Activated CD4-positive, alpha-beta memory T cell treated with anti-CD3 and anti-CD28 coated beads, Interleukin-2, amount 10 ng/mL, durations not matched to agents 7 days and 5 days (primary cell): ENCODE data around the gene ZDHHC8. TPM values are rescaled to one million over a fixed set of nuclear protein-coding genes. Genes with fewer than 3 reads are reported as not detected.

Source experiments
- CTCF ChIA-PET: fragments of 350-600 bp; sonication (Branson Sonifier 250); formaldehyde crosslinking; loops from one replicate; lab custom pipeline; 2021; ENCODE audit warnings: antibody characterized with exemption, inconsistent platforms; lab: Charles Lee
- POLR2A ChIA-PET: fragments of 350-600 bp; sonication (Branson Sonifier 250); formaldehyde crosslinking; loops from one replicate; lab custom pipeline; 2021; ENCODE audit warnings: antibody characterized with exemption; lab: Charles Lee
- DNase-seq: peaks from one replicate; pipeline ENCODE4 v3.0.0-alpha.2; 2020
- H3K27ac Mint-ChIP-seq: one replicate; pipeline ENCODE4 v1.8.0; 2021; ENCODE audit warnings: mild to moderate bottlenecking, mixed read lengths
- H3K27me3 Mint-ChIP-seq: one replicate; pipeline ENCODE4 v1.8.0; 2021; ENCODE audit warnings: mixed read lengths
- H3K36me3 Mint-ChIP-seq: one replicate; pipeline ENCODE4 v1.8.0; 2021; ENCODE audit warnings: low read depth, mixed read lengths
- H3K4me1 Mint-ChIP-seq: one replicate; pipeline ENCODE4 v1.8.0; 2021; ENCODE audit warnings: mixed read lengths
- H3K4me3 Mint-ChIP-seq: one replicate; pipeline ENCODE4 v1.8.0; 2021; ENCODE audit warnings: mild to moderate bottlenecking, mixed read lengths
- H3K9me3 Mint-ChIP-seq: one replicate; pipeline ENCODE4 v1.8.0; 2021; ENCODE audit warnings: mixed read lengths
- total RNA-seq, 2 experiments: library from RNA; stranded (reverse); gene quantifications; one replicate each; pipeline ENCODE4 v1.2.3, GENCODE V29; 2021

ZDHHC8 gene
- total RNA-seq, 2 experiments from 2014 or later: 44.2 to 48.3 TPM

DNA sequence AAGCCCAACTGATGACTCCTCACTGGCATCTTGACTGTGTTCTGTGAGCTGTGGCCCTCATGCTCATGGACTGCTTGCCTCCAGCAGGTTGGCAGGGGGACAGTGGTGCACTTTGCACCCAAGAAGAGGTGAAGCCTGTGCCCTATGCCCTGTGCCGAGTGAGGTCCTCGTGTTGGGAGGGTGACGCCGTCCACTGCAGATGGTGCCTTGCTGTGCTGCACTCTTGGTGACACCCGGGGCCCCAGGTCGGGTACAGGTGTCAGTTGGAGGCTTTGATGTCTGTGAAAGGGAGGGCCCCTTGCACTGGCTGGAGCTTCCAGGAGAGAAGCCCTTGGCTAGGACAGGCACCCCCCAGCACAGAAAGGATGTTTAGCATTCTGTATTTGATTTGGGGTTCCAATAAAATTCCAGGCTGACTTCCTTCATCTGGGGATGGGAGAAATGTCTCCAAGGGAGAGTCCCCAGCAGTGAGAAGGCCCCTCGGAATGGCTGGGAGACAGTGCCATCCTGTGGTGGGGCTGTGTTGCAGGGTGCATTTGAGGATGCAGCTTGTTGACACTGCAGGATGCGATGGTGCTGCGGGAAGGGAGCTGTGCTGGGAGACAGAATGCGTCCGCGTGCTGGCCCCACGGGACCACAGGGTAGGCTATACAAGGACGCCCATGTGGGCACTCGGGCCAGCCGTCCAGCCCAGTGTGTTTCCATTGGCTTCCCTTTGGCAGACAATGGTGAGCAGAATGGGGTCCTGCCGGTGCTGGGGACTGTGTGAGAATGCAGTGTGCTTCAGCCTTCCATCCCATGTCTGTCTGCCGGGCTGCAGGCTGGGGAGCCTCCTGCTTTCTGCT is 2.5 kb upstream of the ZDHHC8 start:
- H3K9me3 Mint-ChIP-seq: no peaks in the 10 kb centered on the region
- peaks cover 29% of the 10 kb centered on the region for H3K36me3 Mint-ChIP-seq
- H3K4me3 Mint-ChIP-seq: no peak overlapping the region
- H3K4me1 Mint-ChIP-seq: peaks cover 20% of the 10 kb centered on the region
- ChIA-PET CTCF (interaction anchor here (0.9 to 2.2 kb wide), 3 partner anchors 11 to 155 kb away, joined by 3 to 11 read pairs (median 4); partner anchors contain the start of gene TRMT2A), POLR2A (interaction anchor here (1.1 to 5.7 kb wide), 2 partner anchors 11 to 105 kb away, joined by 3 to 56 read pairs; partner anchors contain the start of genes RANBP1 and TRMT2A)
- peak; percentile 64 for DNase-seq
- peak overlapping the region; percentile 54 for H3K27ac Mint-ChIP-seq
- no peaks in the 10 kb centered on the region for H3K27me3 Mint-ChIP-seq

DNA sequence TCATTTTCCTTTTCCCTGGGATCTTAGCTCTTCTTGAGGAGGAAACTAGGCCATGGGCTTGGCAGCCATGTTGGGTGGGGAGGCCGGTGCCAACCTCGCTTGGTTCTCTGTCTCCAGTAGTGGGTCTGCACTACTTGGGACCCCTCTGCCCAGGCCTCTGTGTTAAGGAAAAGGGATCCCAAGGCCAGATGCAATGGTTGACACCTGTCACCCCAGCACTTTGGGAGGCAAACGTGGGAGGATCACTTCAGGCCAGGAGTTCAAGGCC is 1.9 kb upstream of the ZDHHC8 start:
- Mint-ChIP-seq H3K27ac (no peak overlapping the region), H3K4me1 (peaks cover 20% of the 10 kb centered on the region), H3K36me3 (peaks cover 27% of the 10 kb centered on the region), H3K4me3 (no peak overlapping the region), H3K27me3 (no peaks in the 10 kb centered on the region), H3K9me3 (no peaks in the 10 kb centered on the region)
- CTCF ChIA-PET: interaction anchor here (0.9 to 2.2 kb wide), 3 partner anchors 12 to 156 kb away, joined by 3 to 11 read pairs (median 4); partner anchors contain the start of gene TRMT2A
- POLR2A ChIA-PET: interaction anchor here (1.1 to 5.7 kb wide), 2 partner anchors 12 to 105 kb away, joined by 3 to 56 read pairs; partner anchors contain the start of genes RANBP1 and TRMT2A
- no peak for DNase-seq

DNA sequence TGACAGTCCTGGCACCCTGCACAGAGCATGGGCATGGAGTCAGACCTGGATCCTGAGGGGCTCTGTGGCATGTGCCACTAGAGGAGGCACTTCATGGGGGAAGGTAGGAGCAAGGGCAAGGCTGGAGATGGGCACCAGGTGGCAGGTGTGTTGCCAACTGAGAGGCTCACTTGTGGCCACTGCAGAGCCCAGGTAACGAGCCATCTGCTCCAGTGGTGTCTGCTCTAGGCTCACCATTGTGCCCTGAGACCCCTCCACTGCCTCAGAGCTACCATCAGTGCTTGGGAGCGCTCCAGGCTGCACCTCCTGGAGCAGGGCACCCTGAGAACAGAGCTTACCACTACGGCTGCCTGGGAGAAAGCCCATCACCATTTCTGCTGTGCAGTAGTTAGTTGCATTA is 1.3 kb upstream of the ZDHHC8 start:
- H3K27me3 Mint-ChIP-seq: no peaks in the 10 kb centered on the region
- no peak overlapping the region for H3K27ac Mint-ChIP-seq
- H3K36me3 Mint-ChIP-seq: peaks cover 22% of the 10 kb centered on the region
- CTCF ChIA-PET: interaction anchor here (0.6 to 2.2 kb wide), 3 partner anchors 13 to 129 kb away, joined by 3 to 11 read pairs (median 4); partner anchors contain the start of gene TRMT2A
- H3K4me3 Mint-ChIP-seq: peak overlapping the region; percentile 46
- H3K9me3 Mint-ChIP-seq: no peaks in the 10 kb centered on the region
- no peak for DNase-seq
- H3K4me1 Mint-ChIP-seq: peaks cover 20% of the 10 kb centered on the region
- POLR2A ChIA-PET: interaction anchor here (1.0 to 5.7 kb wide), 4 partner anchors 9 to 29 kb away, joined by 3 to 56 read pairs (median 3); partner anchors contain the start of genes RANBP1 and TRMT2A

DNA sequence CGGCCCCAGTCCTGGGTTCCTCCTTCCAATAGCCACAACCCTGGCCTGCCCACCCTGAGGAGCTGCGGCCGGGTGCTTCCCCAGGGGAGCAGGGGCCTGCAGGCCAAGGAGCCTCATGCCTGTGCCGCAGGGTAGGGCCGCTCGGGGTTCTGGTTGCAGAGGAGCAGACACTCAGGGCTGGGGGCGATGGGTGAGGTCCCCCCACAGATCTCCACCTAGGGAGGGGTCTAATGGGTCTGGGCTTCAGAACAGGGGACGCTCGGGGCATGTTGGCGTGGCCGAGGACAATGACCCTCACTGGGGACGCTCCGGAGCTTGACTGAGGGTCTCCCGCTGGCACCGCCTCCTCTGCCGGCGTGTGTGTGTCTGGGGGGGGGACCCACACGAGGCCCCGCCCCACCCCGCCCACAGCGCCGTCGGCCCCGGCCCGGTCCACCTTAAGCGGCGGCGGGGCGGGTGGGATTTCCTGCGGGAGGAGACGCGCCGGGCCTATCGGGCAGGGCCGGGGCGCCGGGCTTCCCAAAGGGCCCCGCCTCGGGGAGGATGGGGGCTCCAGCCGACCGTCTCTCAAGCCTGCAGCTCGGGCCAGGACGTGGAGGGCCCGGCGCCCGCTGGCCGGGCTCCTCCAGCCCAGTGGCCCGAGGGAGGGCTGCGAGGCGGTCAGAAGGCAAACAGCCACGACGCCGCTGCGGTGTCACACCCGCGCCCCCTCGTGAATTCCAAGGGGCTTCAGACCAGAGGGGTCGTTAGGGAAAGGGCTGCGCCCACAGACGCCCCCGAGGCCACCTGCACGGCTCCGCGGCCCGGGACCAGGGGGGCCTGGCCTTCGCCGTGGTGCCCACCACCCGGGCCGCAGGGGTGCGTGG is 640 bp upstream of the ZDHHC8 start:
- ChIA-PET POLR2A (interaction anchor here (1.0 to 5.7 kb wide), 4 partner anchors 9 to 30 kb away, joined by 3 to 56 read pairs (median 3); partner anchors contain the start of genes RANBP1 and TRMT2A), CTCF (interaction anchor here (0.6 to 2.2 kb wide), 2 partner anchors 13 to 128 kb away, joined by 3 to 11 read pairs; partner anchors contain the start of gene TRMT2A)
- H3K4me1 Mint-ChIP-seq: peaks cover 20% of the 10 kb centered on the region
- H3K27ac Mint-ChIP-seq: no peak overlapping the region
- H3K9me3 Mint-ChIP-seq: no peaks in the 10 kb centered on the region
- no peaks in the 10 kb centered on the region for H3K27me3 Mint-ChIP-seq
- H3K4me3 Mint-ChIP-seq: peak overlapping the region; percentile 62
- H3K36me3 Mint-ChIP-seq: peaks cover 18% of the 10 kb centered on the region
- DNase-seq: peak; percentile 74

DNA sequence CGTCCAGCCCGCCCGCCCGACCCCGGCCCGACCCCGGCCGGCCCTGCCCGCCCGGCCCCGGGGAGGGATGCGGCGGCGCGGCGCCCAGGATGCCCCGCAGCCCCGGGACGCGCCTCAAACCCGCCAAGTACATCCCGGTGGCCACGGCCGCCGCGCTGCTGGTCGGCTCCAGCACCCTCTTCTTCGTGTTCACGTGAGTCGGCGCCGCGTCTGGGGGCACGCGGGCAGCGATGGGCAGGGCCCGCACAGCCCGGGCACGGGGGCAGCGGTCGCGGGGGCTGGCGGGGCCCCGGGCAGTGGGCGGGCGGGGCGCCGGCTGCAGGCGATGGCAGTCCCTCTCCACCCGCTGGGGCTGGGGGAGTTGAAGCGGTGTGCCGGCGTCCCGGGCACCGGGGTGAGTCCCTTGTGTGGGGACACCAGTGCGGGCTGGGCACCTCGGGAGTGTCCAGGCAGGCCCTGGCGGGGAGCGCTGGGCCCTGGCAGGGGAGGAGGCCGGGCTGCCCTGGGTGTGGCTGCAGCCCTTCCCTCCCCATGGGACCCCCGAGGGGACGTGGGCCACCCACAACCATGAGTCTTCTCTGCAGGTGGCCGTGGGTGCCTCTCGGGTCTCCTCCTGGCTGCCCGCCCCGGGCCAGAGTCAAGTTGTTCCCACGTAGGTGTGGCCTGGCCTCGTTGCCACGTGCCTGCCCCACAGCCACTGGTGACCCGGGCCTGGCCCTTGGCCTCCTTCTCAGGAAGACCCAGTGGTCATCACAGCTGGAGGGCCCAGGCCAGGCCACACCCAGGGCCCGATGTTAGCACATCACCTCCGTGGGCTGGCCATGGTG is 468 bp downstream of the ZDHHC8 start:
- DNase-seq: peak; percentile 32
- ChIA-PET CTCF (no interaction called here), POLR2A (no interaction called here)
- H3K4me3 Mint-ChIP-seq: peak overlapping the region; percentile 64
- no peaks in the 10 kb centered on the region for H3K27me3 Mint-ChIP-seq
- no peaks in the 10 kb centered on the region for H3K9me3 Mint-ChIP-seq
- H3K27ac Mint-ChIP-seq: no peak overlapping the region
- peaks cover 20% of the 10 kb centered on the region for H3K4me1 Mint-ChIP-seq
- H3K36me3 Mint-ChIP-seq: peaks cover 9% of the 10 kb centered on the region

DNA sequence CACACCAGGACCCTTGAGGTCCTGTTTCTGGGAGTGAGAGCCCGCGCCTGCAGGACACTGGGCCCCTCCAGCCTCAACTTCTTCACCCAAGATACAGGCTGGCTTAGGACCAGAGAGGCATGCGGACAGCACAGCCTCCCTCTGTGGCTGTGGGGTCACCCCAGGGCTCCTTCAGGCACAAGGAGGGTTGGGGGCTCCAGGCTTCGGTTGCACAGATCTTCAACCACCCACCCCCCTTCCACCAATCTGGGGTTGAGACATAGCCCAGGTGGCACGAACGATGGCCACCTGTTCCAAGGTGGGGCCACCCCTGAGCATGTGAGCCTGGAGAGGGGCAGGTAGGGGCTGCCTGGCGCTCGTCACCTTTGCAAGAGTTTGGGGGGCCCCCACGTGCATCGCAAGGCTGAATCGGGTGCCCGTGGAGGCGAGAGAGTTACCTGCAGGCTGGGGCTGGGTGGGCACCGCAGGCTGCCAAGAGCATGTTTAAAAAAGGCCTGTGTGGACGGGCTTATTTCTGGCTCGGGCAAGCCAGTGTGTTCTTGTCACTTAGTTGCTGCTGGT is 1.2 kb downstream of the ZDHHC8 start:
- H3K4me1 Mint-ChIP-seq: peaks cover 20% of the 10 kb centered on the region
- no peaks in the 10 kb centered on the region for H3K9me3 Mint-ChIP-seq
- no peak overlapping the region for H3K27ac Mint-ChIP-seq
- no peaks in the 10 kb centered on the region for H3K27me3 Mint-ChIP-seq
- no peak for DNase-seq
- peaks cover 3% of the 10 kb centered on the region for H3K36me3 Mint-ChIP-seq
- POLR2A ChIA-PET: no interaction called here
- peak overlapping the region; percentile 64 for H3K4me3 Mint-ChIP-seq
- CTCF ChIA-PET: no interaction called here

DNA sequence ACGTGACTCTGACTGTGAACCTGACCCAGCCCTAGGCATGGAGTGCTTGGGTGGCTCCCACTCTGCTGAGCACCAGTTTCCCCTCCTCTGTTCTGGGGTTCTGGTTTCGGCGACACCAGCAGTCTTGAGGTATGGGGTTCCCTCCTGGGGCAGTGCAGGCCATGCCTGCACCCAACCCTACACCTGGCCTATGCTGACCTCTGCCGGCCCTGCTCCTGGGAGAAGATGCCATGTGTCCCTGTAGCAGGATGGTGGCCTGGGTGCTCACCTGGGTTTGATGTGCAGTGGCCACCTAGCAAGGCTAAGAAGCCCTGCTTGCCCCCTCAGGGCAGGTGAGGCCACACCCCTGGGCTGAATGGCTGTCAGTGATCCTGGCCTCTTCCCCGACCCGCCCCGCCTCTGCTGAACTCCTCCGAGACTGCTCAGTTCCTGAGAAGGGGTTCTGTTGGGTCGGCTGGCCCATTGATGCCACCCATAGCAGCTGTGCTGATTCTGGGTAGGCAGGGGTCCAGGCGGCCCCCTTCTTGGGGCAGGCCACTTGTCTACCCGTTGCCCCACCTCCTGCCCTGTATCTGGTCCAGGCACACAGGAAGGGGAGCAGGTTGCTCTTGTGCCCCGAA is 2.4 kb downstream of the ZDHHC8 start:
- Mint-ChIP-seq H3K4me1 (peaks cover 20% of the 10 kb centered on the region), H3K36me3 (no peaks in the 10 kb centered on the region), H3K27ac (peak overlapping the region; percentile 44), H3K27me3 (no peaks in the 10 kb centered on the region), H3K9me3 (no peaks in the 10 kb centered on the region), H3K4me3 (peak overlapping the region; percentile 51)
- ChIA-PET CTCF (no interaction called here), POLR2A (no interaction called here)
- no peak for DNase-seq

DNA sequence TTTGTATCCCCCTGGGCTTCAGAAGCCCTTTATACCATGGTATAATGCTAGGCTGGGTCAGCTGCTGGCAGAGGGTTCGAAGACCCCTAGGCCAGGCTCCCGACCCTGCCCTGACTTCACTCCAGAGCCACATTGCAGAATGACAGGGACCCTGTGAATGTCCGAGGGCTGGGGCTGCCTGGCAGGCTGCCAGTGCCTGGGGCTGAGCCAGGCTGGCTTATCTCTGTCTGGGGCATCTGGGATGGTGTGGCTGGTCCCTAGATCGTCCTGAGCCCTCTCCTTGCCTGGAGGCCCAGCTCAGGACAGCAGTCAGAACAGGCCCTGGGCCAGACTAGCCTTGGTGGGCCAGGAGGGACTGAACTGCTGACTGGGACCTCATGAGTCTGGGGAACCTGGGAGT is 3.7 kb downstream of the ZDHHC8 start:
- no peaks in the 10 kb centered on the region for H3K27me3 Mint-ChIP-seq
- DNase-seq: no peak
- H3K36me3 Mint-ChIP-seq: no peaks in the 10 kb centered on the region
- POLR2A ChIA-PET: no interaction called here
- H3K9me3 Mint-ChIP-seq: no peaks in the 10 kb centered on the region
- no peak overlapping the region for H3K4me3 Mint-ChIP-seq
- CTCF ChIA-PET: no interaction called here
- H3K4me1 Mint-ChIP-seq: peaks cover 11% of the 10 kb centered on the region
- H3K27ac Mint-ChIP-seq: no peak overlapping the region

DNA sequence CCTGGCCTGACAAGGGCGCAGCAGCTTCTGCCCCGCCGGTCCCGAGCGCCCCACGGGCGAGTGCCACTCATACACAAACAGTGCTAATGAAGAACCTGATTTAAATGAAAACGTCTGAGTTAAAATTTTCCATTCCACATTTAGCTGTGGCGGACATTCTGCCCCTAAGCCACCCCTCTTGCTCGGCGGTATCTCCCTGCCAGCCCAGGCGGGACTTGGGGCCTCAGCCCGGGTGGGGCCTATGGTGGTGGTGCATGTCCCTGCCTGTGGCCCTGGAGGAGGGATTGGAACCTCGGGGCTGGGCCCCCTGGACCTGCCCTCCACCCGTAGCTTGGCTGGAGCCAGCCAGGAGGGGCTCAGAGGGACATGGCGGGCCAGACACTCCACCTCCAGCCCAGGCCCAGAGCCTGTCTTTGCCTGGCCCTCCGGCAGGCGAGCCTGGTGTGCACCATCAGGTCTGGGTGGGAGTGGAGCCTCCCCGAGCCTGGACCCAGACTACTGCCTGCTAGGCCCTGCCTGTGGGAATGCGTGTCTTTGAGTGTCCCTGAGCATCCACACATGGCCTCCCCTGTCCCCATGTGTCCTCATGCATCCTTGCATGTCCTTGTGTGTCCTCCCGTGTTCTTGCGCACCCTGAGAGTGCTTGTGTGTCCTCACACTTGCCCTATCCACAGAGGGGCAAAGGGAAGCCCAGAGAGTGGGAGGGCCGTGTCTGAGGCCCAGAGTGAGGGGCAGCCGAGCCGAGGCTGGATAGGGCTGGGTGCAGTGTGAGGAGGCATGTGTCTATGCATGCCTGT is 4.4 kb downstream of the ZDHHC8 start:
- no peaks in the 10 kb centered on the region for H3K27me3 Mint-ChIP-seq
- DNase-seq: no peak
- POLR2A ChIA-PET: no interaction called here
- H3K4me1 Mint-ChIP-seq: peaks cover 9% of the 10 kb centered on the region
- no peak overlapping the region for H3K4me3 Mint-ChIP-seq
- no peak overlapping the region for H3K27ac Mint-ChIP-seq
- CTCF ChIA-PET: no interaction called here
- H3K36me3 Mint-ChIP-seq: no peaks in the 10 kb centered on the region
- H3K9me3 Mint-ChIP-seq: no peaks in the 10 kb centered on the region

DNA sequence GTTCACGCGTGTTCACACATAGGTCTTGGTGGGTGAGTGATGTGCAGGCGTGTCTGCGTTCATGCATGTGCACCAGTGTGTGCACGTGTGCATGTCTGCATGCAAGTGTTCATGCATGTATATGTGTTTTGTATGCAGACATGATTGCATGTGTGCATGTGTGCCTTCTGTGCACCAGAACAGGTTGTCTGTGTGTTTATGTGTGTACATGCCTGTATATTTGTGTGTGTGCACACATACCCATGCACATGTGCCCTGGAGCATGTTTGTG is 4.9 kb downstream of the ZDHHC8 start:
- Mint-ChIP-seq H3K4me1 (peaks cover 9% of the 10 kb centered on the region), H3K27me3 (no peaks in the 10 kb centered on the region), H3K27ac (no peak overlapping the region), H3K36me3 (no peaks in the 10 kb centered on the region), H3K4me3 (no peak overlapping the region), H3K9me3 (no peaks in the 10 kb centered on the region)
- ChIA-PET CTCF (no interaction called here), POLR2A (no interaction called here)
- no peak for DNase-seq

DNA sequence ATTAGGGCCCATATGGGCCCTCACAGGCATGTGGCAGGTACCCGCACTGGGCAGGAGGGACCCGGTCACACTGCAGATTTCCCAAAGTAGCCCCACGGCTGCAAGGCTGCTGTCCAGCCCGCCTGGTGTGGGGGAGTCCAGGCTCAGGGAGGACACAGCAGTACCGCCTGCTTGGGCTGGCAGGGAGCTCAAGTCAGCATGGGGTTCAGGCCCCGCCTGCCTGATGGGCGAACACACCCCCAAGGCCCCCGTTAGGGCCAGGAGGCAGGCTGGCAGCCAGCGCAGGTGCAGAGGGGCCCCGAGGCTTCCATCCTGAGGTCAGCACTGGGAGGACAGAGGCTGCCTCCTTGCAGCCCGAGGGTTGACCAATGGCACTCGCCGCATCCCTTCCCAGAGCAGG is 5.5 kb downstream of the ZDHHC8 start:
- no peaks in the 10 kb centered on the region for H3K36me3 Mint-ChIP-seq
- CTCF ChIA-PET: no interaction called here

More for the DNA sequence above, 5.5 kb downstream of the ZDHHC8 start:
- Mint-ChIP-seq H3K4me3 (no peak overlapping the region), H3K9me3 (no peaks in the 10 kb centered on the region), H3K4me1 (peaks cover 9% of the 10 kb centered on the region), H3K27ac (no peak overlapping the region), H3K27me3 (no peaks in the 10 kb centered on the region)
- DNase-seq: no peak
- POLR2A ChIA-PET: no interaction called here
